Esophagus muscularis mucosa (tissue), 4 donors: ENCODE measurements around the gene CLEC3B. TPM values are rescaled to one million over a fixed set of nuclear protein-coding genes. Genes with fewer than 3 reads are reported as not detected.

Experiments
- DNase-seq: peaks from one replicate; pipeline ENCODE4 v3.0.0-alpha.2; 2017; ENCODE audit errors: extremely low spot score
- H3K27ac ChIP-seq, 4 donors: fragments of 200-600 bp; sonication (generic); replicated peaks in 1 of 4; 1 replicate in 3 of 4; 2 replicates in 1 of 4; pipeline ENCODE4 v1.5.1; 2016 to 2019; ENCODE audit warnings: mild to moderate bottlenecking in 1 of 4
- H3K27me3 ChIP-seq, 4 donors: fragments of 200-600 bp; sonication (generic); one replicate each; pipeline versions ENCODE4 v1.5.1 to v1.6.0; 2016 to 2019
- H3K36me3 ChIP-seq, 4 donors: fragments of 200-600 bp; sonication (generic); one replicate each; pipeline ENCODE4 v1.5.1; 2016 to 2019
- H3K4me1 ChIP-seq, 4 donors: fragments of 200-600 bp; sonication (generic); one replicate each; pipeline ENCODE4 v1.5.1; 2016 to 2019
- H3K4me3 ChIP-seq, 4 donors: fragments of 200-600 bp; sonication (generic); 1 replicate in 2 of 4; 2 replicates in 2 of 4; pipeline ENCODE4 v1.5.1; 2016 to 2019; ENCODE audit warnings: mild to moderate bottlenecking in 4 of 4, moderate library complexity in 1 of 4
- H3K9me3 ChIP-seq, 4 donors: fragments of 200-600 bp; sonication (generic); 1 replicate in 3 of 4; 2 replicates in 1 of 4; pipeline ENCODE4 v1.5.1; 2016 to 2019
- EP300 ChIP-seq: sonication (generic); formaldehyde crosslinking; IDR thresholded peaks from one replicate; pipeline ENCODE4 v1.6.1; 2017; ENCODE audit warnings: antibody characterized with exemption
- POLR2A ChIP-seq: fragments of 450-650 bp; IDR thresholded peaks from one replicate; pipeline ENCODE4 v1.6.1; 2017; ENCODE audit warnings: antibody characterized with exemption, moderate library complexity, mild to moderate bottlenecking, low read depth
- POLR2AphosphoS5 ChIP-seq, 2 donors: sonication (generic); formaldehyde crosslinking; IDR thresholded peaks; one replicate each; pipeline ENCODE4 v1.6.1; 2017; ENCODE audit warnings: antibody characterized with exemption in 2 of 2
- WGBS: methylation state at CpG from one replicate; pipeline ENCODE4 v1.1.5; 2018; 5-methylcytosine and 5-hydroxymethylcytosine counted together
- intact Hi-C: fragments of 100-400 bp; cut with DNase I; formaldehyde crosslinking; loops from one replicate; pipeline ENCODE4 v1.15.1; 2023
- small RNA-seq, 3 donors: library from RNA; depleted of rRNA; stranded (forward); fragments of <200 nt; gene quantifications; one replicate each; pipeline ENCODE3, GENCODE V24; 2016
- total RNA-seq, 4 donors: library from RNA; depleted of rRNA; stranded (reverse); fragments of >200 nt; gene quantifications; one replicate each; pipeline versions ENCODE4 v1.1.0 to v1.2.1, GENCODE V29; 2016
- TF ChIP-seq, protein P1 (sequence below), 3 experiments: fragments of 200-600 bp in 2 of 3; fragments of 450-650 bp in 1 of 3; sonication (generic) in 2 of 3; IDR thresholded peaks; one replicate each; pipeline ENCODE4 v1.5.1; 2017 to 2019; ENCODE audit warnings: antibody characterized with exemption in 3 of 3, mild to moderate bottlenecking in 2 of 3, moderate library complexity in 1 of 3

The CLEC3B gene
- total RNA-seq, 4 donors from 2014 or later, result 47.1 to 144 (median 75.1) TPM

DNA sequence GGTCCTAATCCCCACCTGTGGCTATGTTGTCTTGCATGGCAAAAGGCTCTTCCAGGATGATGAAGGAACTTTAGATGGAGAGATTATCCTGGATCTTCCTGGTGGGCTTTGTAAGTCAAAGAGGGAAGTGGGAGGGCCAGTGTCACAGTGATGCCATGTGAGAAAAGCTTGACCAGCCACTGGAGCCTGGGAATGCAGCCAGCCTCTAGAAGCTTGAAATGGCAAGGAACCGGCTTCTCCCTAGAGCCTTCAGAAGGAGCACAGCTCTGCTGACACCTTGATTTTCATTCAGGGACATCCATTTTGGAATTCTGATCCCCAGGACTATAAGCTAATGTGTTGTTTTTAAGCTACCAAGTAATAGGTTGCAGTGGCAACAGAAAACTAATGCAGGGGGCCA, 58.3 kb downstream of the CLEC3B start:
- TF ChIP-seq, protein P1, sequence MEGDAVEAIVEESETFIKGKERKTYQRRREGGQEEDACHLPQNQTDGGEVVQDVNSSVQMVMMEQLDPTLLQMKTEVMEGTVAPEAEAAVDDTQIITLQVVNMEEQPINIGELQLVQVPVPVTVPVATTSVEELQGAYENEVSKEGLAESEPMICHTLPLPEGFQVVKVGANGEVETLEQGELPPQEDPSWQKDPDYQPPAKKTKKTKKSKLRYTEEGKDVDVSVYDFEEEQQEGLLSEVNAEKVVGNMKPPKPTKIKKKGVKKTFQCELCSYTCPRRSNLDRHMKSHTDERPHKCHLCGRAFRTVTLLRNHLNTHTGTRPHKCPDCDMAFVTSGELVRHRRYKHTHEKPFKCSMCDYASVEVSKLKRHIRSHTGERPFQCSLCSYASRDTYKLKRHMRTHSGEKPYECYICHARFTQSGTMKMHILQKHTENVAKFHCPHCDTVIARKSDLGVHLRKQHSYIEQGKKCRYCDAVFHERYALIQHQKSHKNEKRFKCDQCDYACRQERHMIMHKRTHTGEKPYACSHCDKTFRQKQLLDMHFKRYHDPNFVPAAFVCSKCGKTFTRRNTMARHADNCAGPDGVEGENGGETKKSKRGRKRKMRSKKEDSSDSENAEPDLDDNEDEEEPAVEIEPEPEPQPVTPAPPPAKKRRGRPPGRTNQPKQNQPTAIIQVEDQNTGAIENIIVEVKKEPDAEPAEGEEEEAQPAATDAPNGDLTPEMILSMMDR (IDR thresholded peaks at IDR 0.05), result no peak
- no peak for TF ChIP-seq POLR2AphosphoS5 (IDR thresholded peaks at IDR 0.05)
- TF ChIP-seq POLR2A, result no peak
- no peak for TF ChIP-seq EP300
- no peak overlapping the region for H3K4me3 ChIP-seq
- H3K36me3 ChIP-seq, result no peaks in the 10 kb centered on the region
- intact Hi-C loops, result no loop called here
- H3K4me1 ChIP-seq, result peaks cover 0 to 6% (median 0%) of the 10 kb centered on the region in 4 donors
- WGBS, result 75% methylated on average over 1 of the region's 1 CpG
- no peaks in the 10 kb centered on the region for H3K9me3 ChIP-seq
- no peak overlapping the region for H3K27ac ChIP-seq
- H3K27me3 ChIP-seq, result no peaks in the 10 kb centered on the region
- no peak for DNase-seq

DNA sequence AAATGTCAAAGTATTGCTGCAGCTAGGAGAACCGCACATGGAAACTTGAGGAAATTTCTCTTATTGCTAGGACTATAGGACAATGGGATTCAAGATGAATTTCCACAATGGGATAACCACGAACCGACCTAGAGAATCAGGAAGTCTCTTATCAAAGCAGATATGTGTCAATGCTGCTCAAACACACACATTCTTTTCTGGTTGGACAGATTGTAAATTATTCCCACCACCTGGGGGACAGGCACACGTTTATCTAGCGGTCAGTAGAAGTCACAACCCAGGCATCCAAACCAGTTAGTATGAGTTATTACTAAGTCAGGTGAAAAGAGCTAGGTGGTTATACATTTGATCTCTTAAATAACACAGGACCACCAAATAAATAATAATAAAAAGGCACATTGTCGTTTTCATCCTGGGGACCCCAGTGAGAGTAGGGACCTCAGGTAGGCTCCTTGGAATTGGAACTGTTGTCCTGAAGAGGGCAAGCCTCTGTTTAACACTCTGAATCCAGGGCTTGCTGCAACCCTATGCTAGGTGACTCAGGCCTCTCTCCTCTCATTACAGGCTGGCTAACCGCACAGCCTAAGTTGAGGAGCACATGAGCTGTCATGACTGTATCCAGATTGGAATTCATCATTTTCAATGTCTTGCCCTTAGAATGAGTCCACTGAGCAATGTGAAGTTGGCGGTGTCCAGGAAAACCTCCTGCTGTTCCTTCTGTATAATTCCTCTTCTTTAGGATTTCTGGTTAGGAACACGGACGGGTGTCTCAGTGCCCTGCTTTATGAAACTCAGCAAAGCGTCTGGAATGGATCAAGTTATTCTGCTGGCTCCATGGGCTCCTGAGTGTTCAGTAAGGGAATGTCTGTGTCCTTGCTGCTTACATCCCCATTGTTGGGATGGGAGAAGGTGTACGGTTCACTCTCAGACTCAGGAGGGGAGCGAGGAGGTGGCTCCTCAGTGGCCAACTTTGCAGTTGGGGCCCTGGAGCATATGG, 59.0 kb downstream of the CLEC3B start:
- peaks cover 0 to 6% (median 0%) of the 10 kb centered on the region in 4 donors for H3K4me1 ChIP-seq
- no peak overlapping the region for H3K27ac ChIP-seq
- TF ChIP-seq, protein P1 (IDR thresholded peaks at IDR 0.05), result no peak
- TF ChIP-seq POLR2AphosphoS5 (IDR thresholded peaks at IDR 0.05), result no peak
- no peak for TF ChIP-seq EP300
- no peak for TF ChIP-seq POLR2A
- DNase-seq, result no peak
- no peak overlapping the region for H3K4me3 ChIP-seq
- no peaks in the 10 kb centered on the region for H3K27me3 ChIP-seq
- intact Hi-C loops, result no loop called here
- no peaks in the 10 kb centered on the region for H3K9me3 ChIP-seq
- H3K36me3 ChIP-seq, result no peaks in the 10 kb centered on the region
- WGBS, result 89% methylated on average over 12 of the region's 13 CpGs

Small RNA genes within 50 kb of the gene (small RNA-seq; reads per million reads assigned to genes)
- 0 reads per million in 3 donors for gene RNU5B-3P

Other genes starting within 250 kb of the CLEC3B start
- gene TMEM42, start 164.4 kb upstream of the CLEC3B start, total RNA-seq, result 10 to 100 TPM in 3 of 4 donors, 1 to 10 TPM in 1; 6.5 to 15.2 (median 10.8) TPM
- gene TGM4, start 151.7 kb upstream of the CLEC3B start, total RNA-seq, result not detected
- 10 to 100 TPM; 59.6 to 81.3 (median 72.8) TPM for gene ZDHHC3, start 50.1 kb upstream of the CLEC3B start, total RNA-seq
- 10 to 100 TPM; 20.8 to 35.1 (median 29.2) TPM for gene EXOSC7, start 50.1 kb upstream of the CLEC3B start, total RNA-seq
- 1 to 10 TPM; 1.2 to 6.4 (median 2.1) TPM for gene CDCP1, start 120.1 kb downstream of the CLEC3B start, total RNA-seq
- gene TMEM158, start 200.0 kb downstream of the CLEC3B start, total RNA-seq, result 1 to 10 TPM; 1.2 to 6.4 (median 2.3) TPM